ENCODE data around the gene FCHSD2. TPM values are rescaled to one million over a fixed set of nuclear protein-coding genes. Genes with fewer than 3 reads are reported as not detected.
A peak's percentile ranks its signal among the peaks of the same experiment; 100 is the strongest.

Gene FCHSD2
- total and polyA plus RNA-seq, 2 donors from 2014 or later: 8.0 to 58.7 TPM

DNA sequence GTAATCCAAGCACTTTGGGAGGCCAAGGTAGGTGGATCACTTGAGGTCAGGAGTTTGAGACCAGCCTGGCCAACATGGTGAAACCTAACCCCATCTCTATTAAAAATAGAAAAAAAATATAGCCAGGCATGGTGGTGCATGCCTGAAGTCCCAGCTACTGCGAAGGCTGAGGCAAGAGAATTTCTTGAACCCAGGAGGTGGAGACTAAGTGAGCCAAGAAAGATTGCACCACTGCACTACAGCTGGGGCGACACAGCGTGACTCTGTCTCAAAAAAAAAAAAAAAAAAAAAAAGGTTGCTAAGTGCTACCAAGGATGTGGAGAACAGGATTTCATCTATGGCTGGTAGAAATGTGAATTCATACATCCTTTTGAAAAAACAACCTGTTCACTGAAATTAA, 291.3 kb downstream of the FCHSD2 start:
- H3K9ac ChIP-seq (ENCODE audit: low read length in 3 of 3): no peak overlapping the region
- peaks cover 0 to 2% (median 0%) of the 10 kb centered on the region in 3 donors for H3K4me1 ChIP-seq (ENCODE audit: control insufficient read depth in 2 of 3, insufficient read depth in 2 of 3, low read depth in 1 of 3, low read length in 3 of 3)
- H3K9me3 ChIP-seq (ENCODE audit: control insufficient read depth in 2 of 3, insufficient read depth in 1 of 3, low read length in 3 of 3): no peaks in the 10 kb centered on the region
- H3K4me3 ChIP-seq (ENCODE audit: low read length in 3 of 3): no peak overlapping the region
- intact Hi-C loops (cut with DNase I): no loop called here
- H3K27me3 ChIP-seq (ENCODE audit: control insufficient read depth, insufficient read depth, low read length): no peaks in the 10 kb centered on the region
- FAIRE-seq: no peak
- TF ChIP-seq, protein P1, sequence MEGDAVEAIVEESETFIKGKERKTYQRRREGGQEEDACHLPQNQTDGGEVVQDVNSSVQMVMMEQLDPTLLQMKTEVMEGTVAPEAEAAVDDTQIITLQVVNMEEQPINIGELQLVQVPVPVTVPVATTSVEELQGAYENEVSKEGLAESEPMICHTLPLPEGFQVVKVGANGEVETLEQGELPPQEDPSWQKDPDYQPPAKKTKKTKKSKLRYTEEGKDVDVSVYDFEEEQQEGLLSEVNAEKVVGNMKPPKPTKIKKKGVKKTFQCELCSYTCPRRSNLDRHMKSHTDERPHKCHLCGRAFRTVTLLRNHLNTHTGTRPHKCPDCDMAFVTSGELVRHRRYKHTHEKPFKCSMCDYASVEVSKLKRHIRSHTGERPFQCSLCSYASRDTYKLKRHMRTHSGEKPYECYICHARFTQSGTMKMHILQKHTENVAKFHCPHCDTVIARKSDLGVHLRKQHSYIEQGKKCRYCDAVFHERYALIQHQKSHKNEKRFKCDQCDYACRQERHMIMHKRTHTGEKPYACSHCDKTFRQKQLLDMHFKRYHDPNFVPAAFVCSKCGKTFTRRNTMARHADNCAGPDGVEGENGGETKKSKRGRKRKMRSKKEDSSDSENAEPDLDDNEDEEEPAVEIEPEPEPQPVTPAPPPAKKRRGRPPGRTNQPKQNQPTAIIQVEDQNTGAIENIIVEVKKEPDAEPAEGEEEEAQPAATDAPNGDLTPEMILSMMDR (IDR thresholded peaks at IDR 0.05; ENCODE audit: borderline replicate concordance, extremely low read depth, insufficient read depth): no peak
- H3K36me3 ChIP-seq (ENCODE audit: control insufficient read depth in 2 of 3, insufficient read depth in 3 of 3, low read length in 3 of 3): no peaks in the 10 kb centered on the region
- DNase-seq: no peak
- no peak overlapping the region for H3K27ac ChIP-seq (ENCODE audit: low read depth in 2 of 2, low read length in 2 of 2)

DNA sequence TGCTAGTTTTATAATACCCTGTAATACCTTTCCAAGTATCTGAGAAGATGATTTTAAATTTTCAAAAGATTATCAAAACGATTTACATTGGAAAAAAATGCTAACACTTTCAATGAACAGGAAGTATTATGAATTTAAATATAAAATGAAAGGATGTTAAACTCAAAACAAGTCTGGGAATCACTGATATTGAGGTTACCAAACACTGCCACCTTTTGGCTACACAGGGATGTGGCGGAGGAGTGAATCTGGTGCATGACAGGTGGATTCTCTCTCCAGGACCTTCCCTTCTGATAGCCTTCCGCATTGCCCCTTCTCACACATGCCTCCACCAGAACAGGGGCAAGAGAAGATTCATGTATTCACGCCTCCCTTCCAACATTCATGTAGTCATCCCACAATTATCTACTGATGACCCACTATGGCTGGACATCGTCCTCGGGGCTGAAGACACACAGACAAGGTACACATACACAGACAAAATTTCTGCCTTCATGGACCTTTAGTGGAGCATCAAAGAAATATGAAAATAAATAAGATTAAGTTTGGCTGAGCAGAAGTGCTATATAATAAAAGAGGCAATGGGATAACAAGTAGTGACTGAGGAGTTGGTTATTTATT, 293.2 kb downstream of the FCHSD2 start:
- H3K9me3 ChIP-seq (ENCODE audit: control insufficient read depth in 2 of 3, insufficient read depth in 1 of 3, low read length in 3 of 3): no peaks in the 10 kb centered on the region
- H3K36me3 ChIP-seq (ENCODE audit: control insufficient read depth in 2 of 3, insufficient read depth in 3 of 3, low read length in 3 of 3): no peaks in the 10 kb centered on the region
- intact Hi-C loops (cut with DNase I): no loop called here
- DNase-seq (peak in 2 of 5 donors; percentile 43 to 73), FAIRE-seq (peak; percentile 47)
- no peak overlapping the region for H3K9ac ChIP-seq (ENCODE audit: low read length in 3 of 3)
- no peak overlapping the region for H3K4me3 ChIP-seq (ENCODE audit: low read length in 3 of 3)
- TF ChIP-seq, protein P1 (IDR thresholded peaks at IDR 0.05; ENCODE audit: borderline replicate concordance, extremely low read depth, insufficient read depth): peak; percentile 62
- no peaks in the 10 kb centered on the region for H3K27me3 ChIP-seq (ENCODE audit: control insufficient read depth, insufficient read depth, low read length)
- H3K4me1 ChIP-seq (ENCODE audit: control insufficient read depth in 2 of 3, insufficient read depth in 2 of 3, low read depth in 1 of 3, low read length in 3 of 3): peaks cover 0 to 2% (median 0%) of the 10 kb centered on the region in 3 donors
- H3K27ac ChIP-seq (ENCODE audit: low read depth in 2 of 2, low read length in 2 of 2): no peak overlapping the region

DNA sequence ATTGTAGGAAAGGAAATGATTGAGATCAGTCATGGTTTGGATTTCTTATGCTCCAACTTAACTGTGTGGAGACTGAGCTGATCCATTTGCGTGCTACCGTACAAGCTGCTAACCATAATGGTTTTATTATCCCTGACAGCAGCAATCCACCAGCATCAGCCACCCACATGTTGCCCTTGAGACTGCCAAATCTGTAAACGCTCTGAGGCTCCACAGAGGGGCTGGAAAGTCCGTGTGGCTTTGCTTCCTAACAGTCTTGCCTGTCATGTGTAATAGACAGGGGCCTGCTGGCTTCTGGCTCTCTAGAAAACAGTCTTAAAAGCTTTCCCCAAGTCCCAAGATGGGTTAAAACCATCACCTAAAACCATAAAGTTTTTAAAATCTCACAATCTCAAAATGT, 297.8 kb downstream of the FCHSD2 start:
- Histone ChIP-seq H3K9me3 (ENCODE audit: control insufficient read depth in 2 of 3, insufficient read depth in 1 of 3, low read length in 3 of 3) (no peaks in the 10 kb centered on the region), H3K4me3 (ENCODE audit: low read length in 3 of 3) (no peak overlapping the region), H3K36me3 (ENCODE audit: control insufficient read depth in 2 of 3, insufficient read depth in 3 of 3, low read length in 3 of 3) (peaks cover 0 to 9% (median under 1%) of the 10 kb centered on the region in 3 donors), H3K9ac (ENCODE audit: low read length in 3 of 3) (no peak overlapping the region), H3K27ac (ENCODE audit: low read depth in 2 of 2, low read length in 2 of 2) (no peak overlapping the region), H3K27me3 (ENCODE audit: control insufficient read depth, insufficient read depth, low read length) (no peaks in the 10 kb centered on the region), H3K4me1 (ENCODE audit: control insufficient read depth in 2 of 3, insufficient read depth in 2 of 3, low read depth in 1 of 3, low read length in 3 of 3) (peaks cover 0 to 4% (median 2%) of the 10 kb centered on the region in 3 donors)
- TF ChIP-seq, protein P1 (IDR thresholded peaks at IDR 0.05; ENCODE audit: borderline replicate concordance, extremely low read depth, insufficient read depth): no peak
- DNase-seq (peak in 3 of 5 donors; percentile 54 to 93 (median 70)), FAIRE-seq (no peak)
- intact Hi-C loops (cut with DNase I): no loop called here

Data from kidney (tissue), 14 donors.